ENCODE measurements around the gene KLK6.

The KLK6 gene

DNA sequence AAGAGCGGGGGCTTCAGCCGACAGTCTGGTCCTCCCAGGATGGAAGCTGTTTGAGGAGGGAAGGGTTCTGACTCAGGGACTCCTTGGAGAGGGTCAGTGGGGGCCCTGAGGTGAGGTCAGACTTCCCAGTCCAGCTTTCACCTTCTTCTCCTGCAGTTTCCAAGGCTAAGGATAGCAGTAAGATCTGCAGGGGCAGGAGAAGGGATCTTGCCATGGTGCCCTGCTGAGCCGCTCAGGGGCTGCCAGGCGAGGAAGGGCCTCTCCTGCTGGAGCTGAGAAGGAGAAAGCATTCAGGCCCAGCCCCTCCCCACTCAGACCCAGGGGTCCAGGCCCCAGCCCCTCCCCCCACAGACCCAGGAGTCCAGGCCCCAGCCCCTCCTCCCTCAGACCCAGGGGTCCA lies 12.8 kb upstream of the KLK6 start:
- no peak for TF ChIP-seq CTCF (IDR thresholded peaks at IDR 0.05)
- H3K4me2 ChIP-seq (ENCODE audit: low read length), result no peak overlapping the region
- no peaks in the 10 kb centered on the region for H3K27me3 ChIP-seq (ENCODE audit: control insufficient read depth, insufficient read depth, low read length)
- no peaks in the 10 kb centered on the region for H3K9me3 ChIP-seq (ENCODE audit: control insufficient read depth, low read length)
- no peak overlapping the region for H3K27ac ChIP-seq
- H3K9ac ChIP-seq, result no peak overlapping the region
- H3K79me2 ChIP-seq, result no peaks in the 10 kb centered on the region
- H2AFZ ChIP-seq, result no peak overlapping the region
- no peak overlapping the region for H3K4me3 ChIP-seq (ENCODE audit: low read depth, low read length)
- no peaks in the 10 kb centered on the region for H3K4me1 ChIP-seq
- no peaks in the 10 kb centered on the region for H3K36me3 ChIP-seq (ENCODE audit: control insufficient read depth, insufficient read depth, low read length)

DNA sequence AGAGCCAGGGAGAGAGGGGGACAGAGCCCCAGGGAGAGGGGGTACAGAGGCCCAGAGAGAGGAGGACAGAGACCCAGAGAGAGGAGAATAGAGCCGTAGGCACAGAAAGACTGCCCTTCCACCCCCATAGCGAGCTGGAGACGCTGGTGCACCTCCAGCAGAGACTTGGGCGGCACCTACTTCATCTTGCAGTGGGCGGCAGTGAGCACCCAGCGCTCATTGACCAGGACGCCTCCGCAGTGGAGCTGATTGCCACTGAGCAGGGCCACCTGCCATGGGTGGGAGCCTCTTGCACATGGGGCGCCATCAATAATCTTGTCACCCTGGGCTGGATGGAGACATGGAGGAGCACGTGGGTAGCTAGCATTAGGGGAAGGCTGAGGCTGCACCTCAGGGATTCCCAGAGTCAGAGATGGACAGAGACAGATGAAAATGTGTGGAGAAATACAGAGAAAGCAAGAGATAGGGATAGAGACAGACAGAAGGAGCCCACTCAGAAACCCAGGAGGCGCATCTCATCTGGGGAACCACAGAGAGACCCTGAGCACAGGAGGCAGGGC lies 12.3 kb upstream of the KLK6 start:
- no peak for TF ChIP-seq CTCF (IDR thresholded peaks at IDR 0.05)
- no peaks in the 10 kb centered on the region for H3K79me2 ChIP-seq
- no peak overlapping the region for H2AFZ ChIP-seq
- H3K4me1 ChIP-seq, result no peaks in the 10 kb centered on the region
- H3K36me3 ChIP-seq (ENCODE audit: control insufficient read depth, insufficient read depth, low read length), result no peaks in the 10 kb centered on the region
- H3K27ac ChIP-seq, result no peak overlapping the region
- H3K27me3 ChIP-seq (ENCODE audit: control insufficient read depth, insufficient read depth, low read length), result no peaks in the 10 kb centered on the region
- H3K9me3 ChIP-seq (ENCODE audit: control insufficient read depth, low read length), result no peaks in the 10 kb centered on the region
- no peak overlapping the region for H3K4me2 ChIP-seq (ENCODE audit: low read length)
- H3K4me3 ChIP-seq (ENCODE audit: low read depth, low read length), result no peak overlapping the region
- H3K9ac ChIP-seq, result no peak overlapping the region

GRCh38 chr19:50980208-50980607 lies 10.8 kb upstream of the KLK6 start:
- no peaks in the 10 kb centered on the region for H3K9me3 ChIP-seq (ENCODE audit: control insufficient read depth, low read length)
- H3K4me3 ChIP-seq (ENCODE audit: low read depth, low read length), result no peak overlapping the region
- no peaks in the 10 kb centered on the region for H3K79me2 ChIP-seq
- H3K27ac ChIP-seq, result no peak overlapping the region
- H3K9ac ChIP-seq, result no peak overlapping the region
- H3K4me2 ChIP-seq (ENCODE audit: low read length), result no peak overlapping the region
- no peak for TF ChIP-seq CTCF (IDR thresholded peaks at IDR 0.05)
- no peaks in the 10 kb centered on the region for H3K4me1 ChIP-seq
- no peaks in the 10 kb centered on the region for H3K36me3 ChIP-seq (ENCODE audit: control insufficient read depth, insufficient read depth, low read length)
- no peak overlapping the region for H2AFZ ChIP-seq
- no peaks in the 10 kb centered on the region for H3K27me3 ChIP-seq (ENCODE audit: control insufficient read depth, insufficient read depth, low read length)

- TF ChIP-seq CTCF (IDR thresholded peaks at IDR 0.05), result no peak
- Histone ChIP-seq H3K79me2 (no peaks in the 10 kb centered on the region), H3K4me1 (no peaks in the 10 kb centered on the region), H3K9ac (no peak overlapping the region), H2AFZ (no peak overlapping the region), H3K27me3 (ENCODE audit: control insufficient read depth, insufficient read depth, low read length) (no peaks in the 10 kb centered on the region), H3K27ac (no peak overlapping the region), H3K9me3 (ENCODE audit: control insufficient read depth, low read length) (no peaks in the 10 kb centered on the region), H3K4me3 (ENCODE audit: low read depth, low read length) (no peak overlapping the region), H3K4me2 (ENCODE audit: low read length) (no peak overlapping the region), H3K36me3 (ENCODE audit: control insufficient read depth, insufficient read depth, low read length) (no peaks in the 10 kb centered on the region)
Observed at GRCh38 chr19:50979758-50980157, 10.4 kb upstream of the KLK6 start.

GRCh38 chr19:50978772-50979390 lies 9.5 kb upstream of the KLK6 start:
- H3K4me3 ChIP-seq (ENCODE audit: low read depth, low read length), result no peak overlapping the region
- no peak overlapping the region for H3K4me2 ChIP-seq (ENCODE audit: low read length)
- H3K27ac ChIP-seq, result no peak overlapping the region
- H3K9ac ChIP-seq, result no peak overlapping the region
- H3K79me2 ChIP-seq, result no peaks in the 10 kb centered on the region
- H2AFZ ChIP-seq, result no peak overlapping the region
- no peaks in the 10 kb centered on the region for H3K9me3 ChIP-seq (ENCODE audit: control insufficient read depth, low read length)
- TF ChIP-seq CTCF (IDR thresholded peaks at IDR 0.05), result no peak
- no peaks in the 10 kb centered on the region for H3K27me3 ChIP-seq (ENCODE audit: control insufficient read depth, insufficient read depth, low read length)
- H3K4me1 ChIP-seq, result no peaks in the 10 kb centered on the region
- H3K36me3 ChIP-seq (ENCODE audit: control insufficient read depth, insufficient read depth, low read length), result no peaks in the 10 kb centered on the region

Measured in parathyroid adenoma (tissue), 2 donors.